Inflammatory macrophage treated with lipopolysaccharide for 4 hours (primary cell): Measurements from ENCODE around the gene CRIP1.

Source experiments
- DNase-seq: peaks from one replicate; pipeline ENCODE4 v3.0.0-alpha.2; 2020

Gene CRIP1

DNA sequence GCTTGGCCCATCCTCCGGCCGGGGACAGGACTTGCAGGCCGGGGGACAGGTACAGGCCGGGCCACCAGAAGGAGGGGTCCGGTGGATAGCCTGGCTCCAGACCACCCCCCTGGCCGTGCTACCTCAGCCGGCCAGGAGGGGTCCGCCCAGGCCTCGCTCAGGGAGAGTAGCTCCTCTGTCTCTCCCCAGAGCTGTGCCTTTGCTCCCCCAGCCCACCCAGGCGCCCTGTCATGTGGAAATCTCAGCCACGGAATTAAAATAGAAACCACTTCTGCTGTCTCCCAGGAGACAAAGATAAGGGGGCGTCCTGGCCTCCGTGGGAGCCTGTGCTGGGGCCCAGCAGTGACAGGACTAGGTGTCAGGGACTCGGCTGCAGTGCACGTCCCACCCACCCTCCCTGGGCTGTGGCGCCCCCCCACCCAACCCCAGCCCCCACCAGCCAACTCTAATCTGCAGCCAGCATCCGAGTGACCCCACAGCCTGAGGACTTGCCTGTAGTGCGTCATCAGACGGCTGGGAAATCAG is 15.3 kb upstream of the CRIP1 start:
- DNase-seq = no peak

DNA sequence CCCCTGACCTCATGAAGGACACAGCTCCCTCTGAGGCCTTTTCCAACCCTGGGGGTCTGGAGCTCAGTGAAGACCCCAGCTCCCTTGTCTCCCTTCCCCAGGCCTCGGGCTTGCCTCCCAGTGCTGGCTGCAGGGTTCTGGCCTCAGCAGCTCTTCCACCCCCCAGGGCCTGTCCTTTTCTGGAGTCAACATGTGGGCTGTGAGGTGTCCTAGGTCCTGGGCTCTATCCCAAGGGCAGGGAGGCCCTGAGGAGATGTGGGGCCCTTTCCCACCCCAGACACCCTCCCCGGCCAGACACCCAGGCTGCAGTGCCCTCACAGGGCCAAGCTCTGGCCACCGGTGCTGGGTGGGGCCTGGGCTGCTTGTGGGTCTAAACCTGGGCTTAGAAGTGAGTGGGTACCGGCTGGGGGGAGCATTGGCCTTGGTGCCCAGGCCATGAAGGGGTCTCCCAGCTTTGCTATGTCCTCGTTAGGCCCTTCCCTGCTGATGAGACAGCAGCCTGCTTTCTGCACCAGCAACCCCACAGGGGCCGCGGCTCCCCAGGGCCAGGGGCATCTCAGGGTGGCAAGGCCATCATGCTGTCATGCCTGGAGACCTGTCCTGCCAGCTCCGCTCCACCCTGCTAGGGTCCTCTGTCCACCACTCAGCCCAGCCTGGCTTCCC is 14.7 kb upstream of the CRIP1 start:
- no peak for DNase-seq

DNA sequence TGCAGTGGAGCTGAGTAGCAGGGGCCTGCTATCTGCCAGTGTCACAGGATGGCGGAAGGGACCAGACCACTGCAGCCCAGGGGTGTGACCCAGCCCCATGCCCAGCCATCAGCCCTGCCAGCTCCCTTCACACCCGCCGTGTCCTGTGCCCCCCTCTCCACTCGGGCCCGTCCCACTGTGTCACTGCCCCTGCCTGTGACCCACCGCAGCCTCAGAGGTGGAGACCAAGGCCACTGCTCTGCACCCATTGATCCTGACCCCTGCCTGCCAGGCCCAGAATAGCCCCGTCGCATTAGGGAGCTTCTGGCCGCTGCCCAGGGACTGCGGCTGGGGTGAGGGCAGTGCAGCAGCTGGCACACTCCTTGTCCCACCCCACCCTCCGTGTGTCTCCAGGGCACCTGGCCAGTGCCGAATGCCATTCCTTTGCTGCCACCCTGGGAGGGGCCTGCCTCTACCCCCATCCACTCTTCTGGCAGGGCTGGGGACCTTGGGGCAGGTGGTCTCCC is 14.1 kb upstream of the CRIP1 start:
- no peak for DNase-seq

DNA sequence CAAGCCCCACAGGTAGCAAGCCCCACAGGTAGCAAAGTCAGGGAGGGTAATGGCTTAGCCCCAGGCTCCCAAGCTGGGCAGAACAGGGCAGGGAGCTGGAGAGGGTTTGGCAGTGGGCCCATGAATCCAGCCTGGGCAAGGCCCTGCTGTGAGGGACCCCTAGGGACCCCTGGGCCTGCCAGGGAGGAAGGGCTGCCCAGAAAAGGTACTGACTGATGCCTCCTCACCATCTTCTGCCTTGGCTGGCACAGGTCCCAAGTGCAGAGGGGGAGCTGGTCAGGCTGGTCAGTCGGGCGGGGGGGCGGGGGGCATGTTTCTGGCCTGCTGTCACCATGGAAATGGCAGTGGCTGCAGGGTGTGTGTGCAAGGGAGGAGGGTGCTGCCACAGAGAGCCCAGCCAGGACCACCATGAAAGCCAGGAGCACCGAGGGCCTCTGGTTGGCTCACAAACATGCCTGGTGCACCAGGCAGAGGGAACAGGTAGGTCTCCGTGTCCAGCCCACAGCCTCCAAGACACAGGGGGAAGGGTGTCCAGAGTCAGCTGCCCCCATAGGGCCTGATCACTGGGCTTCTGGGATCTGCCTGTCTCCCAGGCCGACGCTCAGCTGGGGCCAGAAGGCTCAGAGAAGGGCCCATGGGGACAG is 13.5 kb upstream of the CRIP1 start:
- no peak for DNase-seq

DNA sequence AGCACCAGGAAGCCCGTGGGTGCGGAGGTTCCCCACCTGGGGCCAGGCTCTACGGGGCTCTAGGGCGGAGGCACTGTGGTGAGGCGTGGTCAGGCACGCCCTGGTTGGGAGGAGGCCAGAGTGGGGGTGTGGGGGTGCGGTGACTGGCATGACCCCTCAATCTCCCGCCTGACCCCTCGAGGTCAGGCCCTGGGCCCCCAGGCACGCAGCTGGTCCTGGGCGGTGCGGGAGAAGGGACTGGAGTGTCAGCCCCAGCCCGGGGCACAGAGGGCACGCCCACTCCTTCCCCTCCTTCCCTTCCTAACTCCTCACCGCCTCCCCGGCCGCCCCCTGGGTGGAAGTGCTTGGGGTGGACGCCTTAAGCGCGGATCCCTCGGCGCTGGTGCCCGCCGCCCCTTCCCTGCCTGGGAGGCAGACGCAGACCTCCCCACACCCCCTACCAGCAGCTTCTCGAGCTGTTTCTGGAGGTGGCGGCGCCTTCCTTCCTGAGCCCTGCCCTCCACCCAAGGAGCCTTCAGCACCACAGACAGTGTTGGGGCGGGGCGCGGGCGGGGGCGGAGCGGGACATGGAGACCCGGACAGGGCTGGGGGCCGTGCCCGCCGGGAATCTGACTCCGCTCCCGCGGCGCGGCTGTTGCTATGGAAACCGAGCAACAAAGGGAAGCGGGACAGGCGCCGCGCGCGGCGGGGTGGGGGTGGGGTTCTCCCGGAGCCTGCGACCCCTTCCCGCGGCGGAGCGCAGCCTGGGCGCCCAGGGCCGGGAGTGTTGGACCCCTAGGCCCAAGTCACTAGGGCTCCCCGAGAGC is 12.8 kb upstream of the CRIP1 start:
- DNase-seq = peak; percentile 21

DNA sequence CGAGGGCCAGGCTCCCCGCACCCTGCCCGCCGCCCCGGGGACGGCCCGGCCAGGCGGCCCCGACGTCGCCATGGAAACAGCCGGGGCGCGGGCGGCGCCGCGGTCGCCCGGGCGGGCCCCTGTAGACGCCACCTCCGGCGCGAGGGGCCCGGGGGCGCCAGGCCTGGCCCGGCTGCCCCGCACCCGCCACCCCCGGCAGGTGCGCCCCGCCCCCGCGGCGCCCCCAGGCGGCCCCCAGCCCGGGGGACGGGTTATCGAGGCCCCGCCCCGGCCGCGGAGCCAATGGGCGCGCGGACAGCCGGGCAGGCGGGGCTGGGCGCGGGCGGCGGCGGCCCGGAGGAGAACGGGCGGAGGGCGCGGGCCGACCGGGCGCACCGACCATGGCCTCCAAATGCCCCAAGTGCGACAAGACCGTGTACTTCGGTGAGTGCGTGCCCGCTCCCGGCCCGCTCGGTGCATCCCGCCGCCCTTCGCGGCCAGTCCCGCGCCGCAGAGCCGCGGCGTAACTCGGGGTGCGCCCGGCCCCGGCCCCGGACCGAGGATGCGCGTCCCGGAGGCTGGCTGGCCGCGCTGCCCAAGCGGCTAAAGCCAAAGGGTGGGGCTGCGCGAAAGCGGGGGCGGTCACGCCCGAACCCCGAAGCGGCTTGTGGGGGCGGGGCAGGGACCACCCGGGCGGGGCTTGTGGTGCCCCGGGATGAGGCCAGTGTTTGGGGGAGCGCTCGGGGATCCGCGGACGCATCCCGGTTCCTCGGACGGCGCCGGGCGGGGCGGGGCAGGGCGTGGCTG is 12.0 kb upstream of the CRIP1 start, which contains the start of gene CRIP2:
Gene CRIP2 (plus strand): TSS at position 339 of the 786 bp plus-strand sequence. CDS start 42 bp downstream, at position 381.
- DNase-seq = no peak

DNA sequence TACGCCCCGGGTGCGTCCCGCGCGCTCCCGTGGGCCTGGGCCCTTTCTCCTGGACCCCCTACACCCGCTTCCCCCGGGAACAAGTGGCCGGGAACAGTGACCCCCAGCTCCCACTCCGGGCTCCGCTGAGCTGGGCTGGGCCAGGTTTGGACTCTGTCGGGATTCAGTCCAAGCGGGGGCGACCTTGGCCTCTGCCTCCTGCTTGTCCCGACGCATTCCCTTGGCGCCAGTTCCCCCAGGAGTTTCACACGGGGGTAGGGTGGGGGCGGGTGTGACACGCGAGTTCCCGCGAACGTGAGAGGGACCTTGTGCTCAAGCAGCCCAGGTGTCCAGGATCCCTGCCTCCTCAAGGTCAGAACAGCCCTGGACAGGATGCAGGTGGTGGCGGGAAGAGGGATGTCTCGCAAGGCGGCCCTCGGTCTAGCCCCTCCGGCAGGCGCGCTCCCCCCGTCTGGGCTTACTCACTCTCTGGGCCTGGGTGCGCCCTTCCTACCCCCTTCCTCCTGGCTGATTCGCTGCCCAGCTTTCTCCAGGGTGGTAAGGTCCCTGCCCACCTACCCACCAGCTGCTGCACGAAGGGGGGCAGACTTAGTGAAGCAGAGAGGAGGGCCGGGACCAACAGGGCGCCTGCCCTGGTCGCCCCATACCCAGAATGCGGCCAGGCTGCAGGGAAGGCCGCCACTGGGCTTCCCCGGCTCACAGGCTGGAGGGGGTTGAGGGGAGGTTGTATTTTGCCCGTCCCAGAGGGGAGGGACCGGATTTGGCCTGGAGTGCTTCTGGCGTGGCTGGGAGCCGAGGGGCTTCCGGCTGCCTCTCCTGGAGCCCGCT is 11.2 kb upstream of the CRIP1 start:
- DNase-seq = no peak

DNA sequence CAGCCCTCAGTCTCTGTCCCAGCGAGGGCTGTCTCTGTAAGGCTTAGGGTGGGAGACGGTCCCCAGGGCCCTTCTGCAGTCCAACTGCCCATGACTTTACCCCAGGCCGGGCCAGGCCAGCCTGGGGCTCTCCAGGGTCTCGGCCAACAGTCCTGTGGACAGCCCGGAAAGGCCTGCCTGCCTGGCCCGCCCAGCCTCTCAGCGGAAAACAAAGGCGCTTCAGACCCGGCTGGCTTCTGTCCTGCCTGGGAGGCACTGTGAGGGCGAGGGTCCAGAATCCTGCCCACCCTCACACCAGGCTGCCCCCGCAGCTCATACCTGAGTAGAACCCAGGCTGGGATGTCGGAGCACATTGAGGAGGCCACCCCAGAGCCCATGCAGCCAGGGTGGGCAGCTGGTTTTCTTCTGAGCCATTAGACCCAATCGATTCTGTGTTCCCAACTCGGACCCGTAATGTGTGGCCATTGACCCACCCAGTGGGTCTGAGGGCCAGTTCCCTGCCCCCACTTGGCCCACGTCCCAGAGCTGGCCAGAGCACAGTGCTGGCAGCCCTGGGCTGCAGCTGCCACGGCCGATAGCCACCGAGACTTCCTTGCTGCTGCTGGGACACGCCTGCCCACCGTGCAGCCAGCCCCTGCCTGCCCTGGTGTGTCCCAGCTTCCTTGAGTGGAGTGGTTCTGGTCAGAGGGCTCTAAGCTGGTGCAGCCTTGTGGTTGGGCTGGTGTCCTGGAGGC is 10.4 kb upstream of the CRIP1 start:
- DNase-seq = no peak

DNA sequence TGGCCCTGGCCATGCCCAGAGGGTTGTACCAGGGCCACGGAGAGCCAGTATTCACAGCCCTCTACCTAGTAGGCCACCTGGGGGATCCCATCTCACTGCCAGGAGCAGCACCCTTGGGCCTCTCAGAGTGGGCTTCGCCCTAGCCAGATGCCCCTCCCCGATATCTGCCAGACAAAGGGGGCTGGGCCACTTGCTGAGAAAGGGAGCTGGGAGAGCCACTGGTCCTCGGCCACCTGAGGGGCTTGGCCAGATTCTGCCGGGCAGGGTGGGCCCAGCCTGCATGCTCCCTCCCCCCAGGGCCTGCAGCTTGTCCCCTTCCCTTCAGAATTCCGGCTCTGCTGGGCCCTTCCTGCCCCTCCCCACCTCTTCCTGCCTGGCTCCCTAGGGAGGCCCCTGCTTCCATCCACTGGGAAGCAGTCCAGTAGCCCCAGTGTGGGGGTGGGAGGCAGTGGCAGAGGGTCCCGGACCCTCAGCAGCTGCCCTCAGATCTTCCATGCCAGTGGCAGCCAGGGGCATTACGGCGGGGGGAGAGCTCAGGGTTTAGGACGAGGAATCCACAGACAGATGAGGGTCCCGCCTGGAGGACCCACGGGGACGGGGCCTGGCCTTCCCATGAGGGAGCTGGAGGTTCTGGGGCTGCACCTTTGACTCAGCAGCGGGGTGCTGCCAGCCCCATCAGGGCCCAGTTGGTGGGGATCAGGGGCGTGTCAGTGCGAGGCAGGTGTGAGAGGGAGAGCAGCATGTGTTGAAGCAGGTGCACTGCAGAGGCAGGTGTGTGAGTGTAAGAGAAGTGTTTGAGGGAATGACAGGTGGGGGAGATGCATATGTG is 9.6 kb upstream of the CRIP1 start:
- DNase-seq = no peak

DNA sequence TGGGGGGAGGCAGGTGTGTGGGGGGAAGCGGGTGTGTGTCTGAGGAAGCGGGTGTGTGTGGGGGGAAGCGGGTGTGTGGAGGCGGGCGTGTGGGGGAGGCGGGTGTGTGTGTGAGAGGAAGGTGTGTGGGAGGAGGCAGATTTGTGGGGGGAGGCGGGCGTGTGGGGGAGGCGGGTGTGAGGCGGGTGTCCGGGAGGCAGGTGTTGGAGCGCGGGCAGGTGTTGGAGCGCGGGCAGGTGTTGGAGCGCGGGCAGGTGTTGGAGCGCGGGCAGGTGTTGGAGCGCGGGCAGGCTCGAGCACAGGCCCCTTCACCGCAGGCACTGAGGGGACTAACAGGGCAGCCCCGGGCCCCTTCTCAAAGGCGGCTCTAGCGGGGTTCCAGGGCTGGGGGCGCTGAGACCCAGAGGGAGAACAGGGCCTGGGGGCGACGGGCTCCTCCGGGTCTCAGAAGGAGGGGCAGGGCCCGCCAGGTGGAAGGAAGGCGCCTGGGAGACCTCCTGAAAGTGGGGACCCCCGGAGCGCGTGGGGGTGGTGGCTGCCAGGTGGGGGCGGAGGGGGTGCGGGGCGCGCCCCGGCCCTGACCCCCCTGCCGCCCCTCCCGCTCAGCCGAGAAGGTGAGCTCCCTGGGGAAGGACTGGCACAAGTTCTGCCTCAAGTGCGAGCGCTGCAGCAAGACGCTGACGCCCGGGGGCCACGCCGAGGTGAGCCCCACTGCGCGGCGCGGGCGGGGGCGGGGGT is 8.9 kb upstream of the CRIP1 start:
- no peak for DNase-seq

DNA sequence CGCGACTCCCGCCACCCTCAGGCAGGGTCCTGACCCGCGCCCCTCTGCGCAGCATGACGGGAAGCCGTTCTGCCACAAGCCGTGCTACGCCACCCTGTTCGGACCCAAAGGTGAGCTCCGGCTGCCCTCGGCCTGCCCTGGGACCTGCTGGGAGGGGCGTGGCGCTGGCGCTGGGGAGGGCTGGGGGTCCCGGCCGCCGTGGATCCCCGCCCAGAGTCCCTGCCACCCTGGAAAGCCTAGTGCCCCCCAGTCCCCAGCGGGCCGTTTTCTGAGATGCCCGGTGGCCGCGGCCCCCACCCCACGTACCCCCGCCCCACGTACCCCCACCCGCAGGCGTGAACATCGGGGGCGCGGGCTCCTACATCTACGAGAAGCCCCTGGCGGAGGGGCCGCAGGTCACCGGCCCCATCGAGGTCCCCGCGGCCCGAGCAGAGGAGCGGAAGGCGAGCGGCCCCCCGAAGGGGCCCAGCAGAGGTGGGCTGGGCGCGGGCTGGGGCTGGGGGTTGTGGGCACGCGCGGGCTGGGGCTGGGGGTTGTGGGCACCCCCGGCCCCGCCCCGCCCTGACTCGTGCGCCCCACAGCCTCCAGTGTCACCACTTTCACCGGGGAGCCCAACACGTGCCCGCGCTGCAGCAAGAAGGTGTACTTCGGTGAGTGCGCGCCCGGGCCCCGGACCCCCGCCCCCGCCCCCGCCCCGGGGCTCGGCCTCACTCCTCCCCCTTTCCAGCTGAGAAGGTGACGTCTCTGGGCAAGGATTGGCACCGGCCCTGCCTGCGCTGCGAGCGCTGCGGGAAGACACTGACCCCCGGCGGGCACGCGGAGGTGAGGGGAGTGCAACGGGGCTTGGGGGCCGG is 8.1 kb upstream of the CRIP1 start:
- DNase-seq = no peak

DNA sequence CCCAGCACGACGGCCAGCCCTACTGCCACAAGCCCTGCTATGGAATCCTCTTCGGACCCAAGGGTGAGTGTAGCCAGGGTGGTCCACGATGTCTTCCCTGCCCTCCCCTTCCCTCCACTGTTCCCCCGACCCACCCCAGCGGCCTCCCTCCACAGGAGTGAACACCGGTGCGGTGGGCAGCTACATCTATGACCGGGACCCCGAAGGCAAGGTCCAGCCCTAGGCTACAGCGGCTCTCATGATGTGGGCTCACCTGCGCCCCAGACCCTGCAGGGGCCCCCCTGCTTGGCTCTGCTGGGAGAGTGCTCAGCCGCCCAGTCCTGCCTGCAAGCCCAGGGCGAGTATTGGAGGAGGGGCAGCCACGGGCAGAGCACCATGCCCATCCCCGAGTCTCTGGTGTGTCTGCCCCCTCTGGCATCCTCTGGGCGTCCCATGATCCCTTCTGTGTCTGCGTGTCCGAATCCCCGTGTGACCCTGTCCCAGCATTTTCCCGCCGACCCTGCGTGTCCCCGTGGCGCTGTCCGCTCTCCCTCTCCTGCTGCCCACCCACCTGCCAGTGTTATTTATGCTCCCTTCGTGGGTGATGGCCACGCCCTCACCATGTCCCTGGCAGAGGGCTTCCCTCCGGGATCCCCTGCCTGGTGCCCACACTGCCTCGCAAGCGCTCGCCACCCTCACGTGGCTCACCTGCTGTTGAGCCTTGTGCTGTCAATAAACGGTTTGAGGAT is 7.1 kb upstream of the CRIP1 start:
- DNase-seq = no peak

DNA sequence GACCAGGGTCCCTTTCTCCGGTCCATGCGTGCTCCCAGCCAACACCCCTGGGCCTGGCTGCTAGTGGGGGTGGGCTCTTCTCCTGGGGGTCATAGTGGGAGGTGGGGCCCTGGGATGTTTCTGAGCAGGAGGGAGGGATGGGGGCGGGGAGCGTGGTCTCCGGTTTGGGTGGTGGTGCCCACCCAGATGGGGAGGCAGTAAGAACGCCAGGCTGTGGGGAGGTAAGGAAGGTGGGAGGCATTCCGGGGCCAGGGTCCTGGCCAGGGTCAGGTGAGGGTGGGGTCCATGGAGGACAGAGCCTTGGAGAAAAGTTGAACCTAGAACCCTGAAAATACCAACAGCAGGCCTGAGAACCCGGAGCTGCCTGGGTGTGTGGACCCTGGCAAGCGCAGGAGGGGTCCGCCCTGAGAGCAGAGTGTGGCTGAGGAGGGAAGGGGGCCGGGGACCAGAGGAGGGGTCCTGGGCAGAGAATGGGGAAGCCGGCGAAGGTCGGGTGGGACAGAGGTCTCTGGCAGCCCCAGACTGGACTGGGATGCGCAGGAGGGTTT is 6.4 kb upstream of the CRIP1 start:
- DNase-seq = no peak

DNA sequence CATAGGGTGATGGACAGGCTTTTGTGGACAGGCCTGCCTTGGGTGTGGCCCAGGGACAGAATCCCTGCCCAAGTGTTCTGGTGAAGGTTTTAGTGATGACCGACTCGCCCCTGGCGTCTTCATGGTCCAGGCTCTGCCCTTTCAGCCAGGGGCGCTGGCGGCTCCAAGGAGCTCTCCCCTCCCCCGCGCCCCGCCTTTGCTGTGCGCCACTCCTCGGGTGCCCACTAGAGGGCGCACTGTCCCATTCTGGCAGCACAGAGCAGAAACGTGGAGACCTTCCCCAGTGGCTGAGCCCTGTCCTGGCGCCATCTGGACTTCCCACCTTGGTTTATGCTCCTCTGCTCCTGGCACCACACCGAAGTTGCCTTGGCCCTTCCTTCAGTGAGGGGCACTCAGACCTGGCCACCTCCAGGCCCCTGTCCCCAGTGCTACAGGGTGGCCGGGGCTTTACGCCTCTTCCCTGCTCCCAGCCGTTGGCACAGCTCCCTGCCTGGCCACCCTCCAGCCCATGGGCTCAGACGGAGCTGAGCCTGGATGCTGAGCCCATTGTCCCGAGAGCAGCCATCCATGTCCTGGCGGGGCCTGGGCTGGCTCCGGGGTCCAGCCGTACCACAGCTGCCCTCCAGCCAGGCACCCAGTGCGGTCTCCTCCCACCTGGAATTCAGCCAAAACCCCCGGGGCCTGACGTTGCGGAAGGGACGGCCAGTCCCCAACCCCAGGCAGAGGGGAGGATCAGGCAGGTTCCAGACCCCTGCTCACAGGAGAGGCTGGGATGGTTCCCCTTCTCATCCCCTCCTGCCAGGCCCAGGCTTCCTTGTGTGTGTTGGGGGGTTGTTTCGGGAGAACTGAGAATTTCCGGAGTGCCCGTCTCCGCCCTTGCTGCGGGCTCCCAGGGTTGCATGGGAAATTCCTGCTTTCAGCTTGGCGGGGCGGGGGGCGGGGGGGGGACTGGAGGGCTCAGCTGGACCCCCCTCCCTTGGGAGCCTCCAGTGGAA is 5.6 kb upstream of the CRIP1 start:
- peak; percentile 74 for DNase-seq

DNA sequence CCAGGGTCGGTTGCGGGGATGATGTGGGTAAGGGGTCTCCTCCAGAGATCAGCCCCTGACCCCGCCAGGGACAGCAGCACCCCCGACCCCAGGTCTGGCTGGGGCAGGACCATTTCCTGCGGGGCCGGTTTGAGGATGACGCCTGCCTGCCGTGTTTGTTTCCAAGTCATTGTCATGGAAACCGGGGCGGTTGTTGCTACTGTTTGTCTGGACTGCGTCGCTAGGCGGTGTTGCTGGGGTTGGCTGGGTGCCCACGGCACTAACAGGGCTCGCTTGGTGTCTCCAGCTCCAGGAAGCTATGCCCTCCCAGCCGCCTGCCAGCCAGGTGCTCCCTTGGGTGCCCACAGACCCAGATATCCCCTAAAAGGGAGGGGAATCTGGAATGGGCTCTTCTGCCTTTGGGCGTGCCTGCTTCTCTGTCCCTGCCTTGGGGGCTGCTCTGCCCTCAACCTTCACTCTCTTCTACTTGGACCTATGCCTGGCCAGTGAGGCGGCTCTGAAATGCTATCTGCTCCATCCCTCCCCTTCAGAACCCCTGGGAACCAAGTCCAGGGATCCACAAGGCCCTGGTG is 4.7 kb upstream of the CRIP1 start:
- DNase-seq = peak; percentile 96
